ENCODE results near the gene GPANK1.

DNA sequence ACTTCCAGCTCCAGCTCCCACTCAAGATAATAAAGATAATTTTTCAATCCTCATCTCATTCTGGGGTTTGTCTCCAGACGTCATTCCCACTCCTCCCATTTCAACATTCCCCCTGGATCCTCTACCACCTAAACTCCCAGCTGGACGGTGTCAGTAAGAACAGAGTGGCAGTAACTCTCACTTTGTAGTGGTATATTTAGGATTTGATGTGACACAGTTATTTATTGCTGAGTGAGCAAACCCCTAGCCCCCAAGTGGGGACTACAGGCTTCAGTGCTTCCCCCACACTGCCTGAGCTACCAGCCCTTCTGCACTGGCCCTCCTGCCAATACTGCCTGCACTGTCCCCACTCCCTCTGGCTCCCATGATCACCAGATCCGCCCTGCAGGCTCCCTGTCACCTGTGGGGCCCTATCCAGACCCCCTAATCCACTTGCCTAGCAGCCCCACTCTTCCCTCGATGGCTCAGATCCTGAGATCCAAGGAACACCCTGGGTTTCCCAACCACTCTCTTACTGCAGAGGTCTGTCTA is 6.6 kb downstream of the GPANK1 start:
- TF ChIP-seq, protein P1, sequence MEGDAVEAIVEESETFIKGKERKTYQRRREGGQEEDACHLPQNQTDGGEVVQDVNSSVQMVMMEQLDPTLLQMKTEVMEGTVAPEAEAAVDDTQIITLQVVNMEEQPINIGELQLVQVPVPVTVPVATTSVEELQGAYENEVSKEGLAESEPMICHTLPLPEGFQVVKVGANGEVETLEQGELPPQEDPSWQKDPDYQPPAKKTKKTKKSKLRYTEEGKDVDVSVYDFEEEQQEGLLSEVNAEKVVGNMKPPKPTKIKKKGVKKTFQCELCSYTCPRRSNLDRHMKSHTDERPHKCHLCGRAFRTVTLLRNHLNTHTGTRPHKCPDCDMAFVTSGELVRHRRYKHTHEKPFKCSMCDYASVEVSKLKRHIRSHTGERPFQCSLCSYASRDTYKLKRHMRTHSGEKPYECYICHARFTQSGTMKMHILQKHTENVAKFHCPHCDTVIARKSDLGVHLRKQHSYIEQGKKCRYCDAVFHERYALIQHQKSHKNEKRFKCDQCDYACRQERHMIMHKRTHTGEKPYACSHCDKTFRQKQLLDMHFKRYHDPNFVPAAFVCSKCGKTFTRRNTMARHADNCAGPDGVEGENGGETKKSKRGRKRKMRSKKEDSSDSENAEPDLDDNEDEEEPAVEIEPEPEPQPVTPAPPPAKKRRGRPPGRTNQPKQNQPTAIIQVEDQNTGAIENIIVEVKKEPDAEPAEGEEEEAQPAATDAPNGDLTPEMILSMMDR (IDR thresholded peaks at IDR 0.05) = no peak
- no peak for TF ChIP-seq POLR2A (IDR thresholded peaks at IDR 0.05)
- no peak for TF ChIP-seq EP300 (IDR thresholded peaks at IDR 0.05)

Measured in ovary (tissue), 3 donors.